PC-3 (cell line): ENCODE results near the gene ODF2L. TPM values are rescaled to one million over a fixed set of nuclear protein-coding genes. Genes with fewer than 3 reads are reported as not detected.

Experiments
- ATAC-seq: fragments of 200-7000 bp; cut with Tn5 transposase; 2 replicates; pipeline ENCODE4 v1.9.1; 2020; ENCODE audit warnings: mild to moderate bottlenecking, moderate library complexity
- BruUV-seq: library from RNA; stranded (reverse); fragments of 400-500 nt; replicated peaks from 2 replicates; lab custom pipeline; 2021; lab: Mats Ljungman, UMichigan
- CTCF ChIA-PET: fragments of 300-600 bp; sonication (Branson Sonifier 250); formaldehyde crosslinking; loops from one replicate; lab custom pipeline; 2022; ENCODE audit warnings: antibody characterized with exemption; lab: Charles Lee
- POLR2A ChIA-PET: fragments of 300-600 bp; sonication (Branson Sonifier 250); formaldehyde crosslinking; loops from one replicate; lab custom pipeline; 2022; ENCODE audit warnings: antibody characterized with exemption; ENCODE audit not compliant: unreplicated experiment; lab: Charles Lee
- DNase-seq: peaks from one replicate; pipeline ENCODE4 v3.0.0-alpha.2; 2015
- H2AFZ ChIP-seq: fragments of 300-600 bp; sonication (generic); 2 replicates; pipeline ENCODE4 v1.6.0; 2016; ENCODE audit warnings: antibody characterized with exemption, low read length
- H3F3A ChIP-seq: fragments of 300-600 bp; sonication (generic); one replicate; pipeline ENCODE4 v1.6.0; 2017; ENCODE audit warnings: antibody characterized with exemption, low read length, control low read depth, mild to moderate bottlenecking; ENCODE audit not compliant: unreplicated experiment
- H3K27ac ChIP-seq: fragments of 300-600 bp; sonication (generic); 2 replicates; pipeline ENCODE4 v1.5.1; 2016; ENCODE audit warnings: mild to moderate bottlenecking, low read length
- H3K27me3 ChIP-seq: fragments of 300-600 bp; sonication (generic); 2 replicates; pipeline ENCODE4 v1.6.1; 2016; ENCODE audit warnings: low read length, mixed read lengths
- H3K36me3 ChIP-seq: fragments of 300-600 bp; sonication (generic); 2 replicates; pipeline ENCODE4 v1.6.1; 2016; ENCODE audit warnings: low read depth, mixed run types, low read length, mixed read lengths
- H3K4me1 ChIP-seq: fragments of 300-600 bp; sonication (generic); 2 replicates; pipeline ENCODE4 v1.5.1; 2016; ENCODE audit warnings: low read length; ENCODE audit not compliant: insufficient read depth
- H3K4me2 ChIP-seq: fragments of 300-600 bp; sonication (generic); 2 replicates; pipeline ENCODE4 v1.6.0; 2016; ENCODE audit warnings: low read length
- H3K4me3 ChIP-seq: fragments of 300-600 bp; sonication (generic); 2 replicates; pipeline ENCODE4 v1.5.1; 2016; ENCODE audit warnings: mild to moderate bottlenecking, low read length, mixed read lengths
- H3K79me2 ChIP-seq: fragments of 300-600 bp; sonication (generic); 2 replicates; pipeline ENCODE4 v1.6.1; 2017; ENCODE audit warnings: low read length, mixed read lengths
- H3K9ac ChIP-seq: fragments of 300-600 bp; sonication (generic); 2 replicates; pipeline ENCODE4 v1.6.0; 2016; ENCODE audit warnings: mild to moderate bottlenecking, low read length
- H3K9me2 ChIP-seq: fragments of 300-600 bp; sonication (generic); replicated peaks from 2 replicates; pipeline ENCODE4 v1.6.1; 2016; ENCODE audit warnings: mixed run types, low read length, mixed read lengths
- H3K9me3 ChIP-seq: fragments of 300-600 bp; sonication (generic); 2 replicates; pipeline ENCODE4 v1.6.1; 2016; ENCODE audit warnings: low read length, mixed read lengths
- H4K20me1 ChIP-seq: fragments of 300-600 bp; sonication (generic); 2 replicates; pipeline ENCODE4 v1.6.1; 2016; ENCODE audit warnings: low read length, mixed read lengths
- EZH2 ChIP-seq: fragments of 300-600 bp; sonication (generic); IDR thresholded peaks from one replicate; pipeline ENCODE4 v1.6.1; 2017; ENCODE audit warnings: antibody characterized with exemption, mild to moderate bottlenecking, low read length; ENCODE audit not compliant: unreplicated experiment
- EZH2phosphoT487 ChIP-seq: fragments of 300-600 bp; sonication (generic); IDR thresholded peaks from 2 replicates; pipeline ENCODE4 v1.6.1; 2018; ENCODE audit warnings: mild to moderate bottlenecking, antibody characterized with exemption, low read length, borderline replicate concordance
- intact Hi-C: fragments of 100-400 bp; cut with micrococcal nuclease; formaldehyde crosslinking; loops from 2 replicates; pipeline ENCODE4 v1.9.0; 2023
- total RNA-seq: library from RNA; depleted of rRNA; stranded (reverse); fragments of >200 nt; gene quantifications from 2 replicates; pipeline ENCODE4 v1.2.3, GENCODE V29; 2014
- TF ChIP-seq, protein P1 (sequence below): fragments of 300-600 bp; sonication (generic); conservative IDR thresholded peaks from 2 replicates; pipeline ENCODE4 v1.5.1; 2017; ENCODE audit warnings: antibody characterized with exemption, low read depth, mild to moderate bottlenecking, low read length

Gene ODF2L
- total RNA-seq, 1 experiment from 2014 or later = 21.8 TPM

DNA sequence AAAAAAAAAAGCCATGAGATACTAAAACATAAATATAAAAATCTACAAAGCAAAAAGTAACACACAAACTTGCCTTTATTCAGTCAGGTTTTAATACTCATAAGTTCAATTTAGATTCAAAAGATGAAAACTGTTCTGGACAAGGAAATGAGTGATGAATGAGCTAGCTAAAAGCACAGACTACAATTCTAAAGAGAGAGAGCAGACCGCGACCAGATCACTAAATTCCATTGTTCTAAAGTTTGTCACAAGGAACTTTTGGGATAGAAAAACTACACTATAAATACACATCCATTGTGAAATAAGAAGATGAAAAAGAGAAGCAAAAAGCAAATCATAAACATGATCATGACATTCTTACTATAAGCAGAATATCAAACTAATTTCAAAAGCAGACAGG is 1.7 kb downstream of the ODF2L start:
- POLR2A ChIA-PET = no interaction called here

DNA sequence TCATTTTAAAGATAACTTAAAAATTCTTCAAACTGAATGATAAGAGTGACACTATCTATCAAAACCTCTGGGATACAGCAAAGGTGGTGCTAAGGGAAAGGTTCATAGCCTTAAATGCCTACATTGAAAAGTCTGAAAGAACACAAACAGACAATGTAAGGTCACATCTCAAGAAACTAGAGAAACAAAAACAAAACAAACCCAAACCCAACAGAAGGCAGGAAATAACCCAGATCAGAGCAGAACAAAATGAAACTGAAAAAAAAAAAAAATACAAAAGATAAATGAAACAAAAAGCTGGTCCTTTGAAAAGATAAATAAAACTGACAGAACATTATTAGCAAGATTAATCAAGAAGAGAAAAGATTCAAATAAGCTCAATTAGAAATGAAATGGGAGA is 6.8 kb downstream of the ODF2L start:
- no peak overlapping the region for H2AFZ ChIP-seq
- H3K9me3 ChIP-seq = no peaks in the 10 kb centered on the region
- H3K27me3 ChIP-seq = no peaks in the 10 kb centered on the region
- DNase-seq (no peak), ATAC-seq (no peak)
- CTCF ChIA-PET = interaction anchor here (0.6 kb wide), 1 partner anchor 126 kb away, joined by 3 read pairs; no protein-coding TSS in a partner anchor
- H3K36me3 ChIP-seq = no peaks in the 10 kb centered on the region
- POLR2A ChIA-PET = no interaction called here
- no peaks in the 10 kb centered on the region for H3F3A ChIP-seq
- TF ChIP-seq, protein P1, sequence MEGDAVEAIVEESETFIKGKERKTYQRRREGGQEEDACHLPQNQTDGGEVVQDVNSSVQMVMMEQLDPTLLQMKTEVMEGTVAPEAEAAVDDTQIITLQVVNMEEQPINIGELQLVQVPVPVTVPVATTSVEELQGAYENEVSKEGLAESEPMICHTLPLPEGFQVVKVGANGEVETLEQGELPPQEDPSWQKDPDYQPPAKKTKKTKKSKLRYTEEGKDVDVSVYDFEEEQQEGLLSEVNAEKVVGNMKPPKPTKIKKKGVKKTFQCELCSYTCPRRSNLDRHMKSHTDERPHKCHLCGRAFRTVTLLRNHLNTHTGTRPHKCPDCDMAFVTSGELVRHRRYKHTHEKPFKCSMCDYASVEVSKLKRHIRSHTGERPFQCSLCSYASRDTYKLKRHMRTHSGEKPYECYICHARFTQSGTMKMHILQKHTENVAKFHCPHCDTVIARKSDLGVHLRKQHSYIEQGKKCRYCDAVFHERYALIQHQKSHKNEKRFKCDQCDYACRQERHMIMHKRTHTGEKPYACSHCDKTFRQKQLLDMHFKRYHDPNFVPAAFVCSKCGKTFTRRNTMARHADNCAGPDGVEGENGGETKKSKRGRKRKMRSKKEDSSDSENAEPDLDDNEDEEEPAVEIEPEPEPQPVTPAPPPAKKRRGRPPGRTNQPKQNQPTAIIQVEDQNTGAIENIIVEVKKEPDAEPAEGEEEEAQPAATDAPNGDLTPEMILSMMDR = no peak
- TF ChIP-seq EZH2phosphoT487 (no peak), EZH2 (no peak)
- no peak overlapping the region for H3K4me3 ChIP-seq
- H3K4me1 ChIP-seq = peaks cover 6% of the 10 kb centered on the region
- no TSS peak for BruUV-seq
- H4K20me1 ChIP-seq = no peaks in the 10 kb centered on the region
- no peaks in the 10 kb centered on the region for H3K9me2 ChIP-seq
- no peak overlapping the region for H3K9ac ChIP-seq
- no peak overlapping the region for H3K4me2 ChIP-seq
- intact Hi-C loops = loop anchor here (10.0 kb wide), 1 partner anchor 295 kb away; no protein-coding TSS in a partner anchor
- peaks cover 50% of the 10 kb centered on the region for H3K79me2 ChIP-seq
- no peak overlapping the region for H3K27ac ChIP-seq

More for the DNA sequence above, 1.7 kb downstream of the ODF2L start:
- no peak overlapping the region for H3K27ac ChIP-seq
- CTCF ChIA-PET = interaction anchor here (0.7 kb wide), 2 partner anchors 95 to 102 kb away, joined by 5 read pairs; no protein-coding TSS in a partner anchor
- no TSS peak for BruUV-seq
- DNase-seq (peak; percentile 55), ATAC-seq (no peak)
- H3K79me2 ChIP-seq = peaks cover 52% of the 10 kb centered on the region
- H2AFZ ChIP-seq = no peak overlapping the region
- peaks cover 22% of the 10 kb centered on the region for H3K4me1 ChIP-seq
- H4K20me1 ChIP-seq = no peaks in the 10 kb centered on the region
- peak overlapping the region; percentile 96 for H3K4me2 ChIP-seq
- peak overlapping the region; percentile 95 for H3K4me3 ChIP-seq
- H3F3A ChIP-seq = no peaks in the 10 kb centered on the region
- no peaks in the 10 kb centered on the region for H3K9me3 ChIP-seq
- TF ChIP-seq EZH2 (no peak), EZH2phosphoT487 (no peak)
- TF ChIP-seq, protein P1 = no peak
- no peak overlapping the region for H3K9ac ChIP-seq
- no peaks in the 10 kb centered on the region for H3K36me3 ChIP-seq
- no peaks in the 10 kb centered on the region for H3K9me2 ChIP-seq
- intact Hi-C loops = loop anchor here (2.0 kb wide), 1 partner anchor 36 kb away; no protein-coding TSS in a partner anchor
- no peaks in the 10 kb centered on the region for H3K27me3 ChIP-seq

DNA sequence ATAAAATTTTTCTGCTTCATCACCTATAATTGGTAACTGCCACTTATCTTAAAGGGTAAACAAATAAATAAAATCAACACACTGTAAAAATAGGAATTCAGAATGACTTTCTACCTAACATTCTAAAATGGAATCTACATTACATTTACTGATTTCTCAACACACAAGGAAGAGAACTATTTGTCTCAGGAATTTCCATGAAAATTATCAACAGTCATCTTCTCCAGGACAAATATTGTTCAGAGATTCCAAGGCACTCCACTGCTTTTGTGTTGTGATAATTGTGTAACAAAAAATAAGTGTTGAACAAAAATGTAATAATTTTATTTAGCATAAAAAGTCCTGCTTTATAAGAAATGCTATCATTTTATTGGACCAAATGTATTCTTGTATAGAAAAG is 7.3 kb downstream of the ODF2L start:
- Histone ChIP-seq H4K20me1 (no peaks in the 10 kb centered on the region), H3K4me3 (no peak overlapping the region), H3K27me3 (no peaks in the 10 kb centered on the region), H3K27ac (no peak overlapping the region), H3K36me3 (no peaks in the 10 kb centered on the region), H3K4me2 (no peak overlapping the region), H3K9me3 (no peaks in the 10 kb centered on the region), H3K79me2 (peaks cover 45% of the 10 kb centered on the region), H3K9ac (no peak overlapping the region), H3F3A (no peaks in the 10 kb centered on the region), H3K9me2 (no peaks in the 10 kb centered on the region), H2AFZ (no peak overlapping the region), H3K4me1 (peaks cover 1% of the 10 kb centered on the region)
- TF ChIP-seq, protein P1 = no peak
- TF ChIP-seq EZH2phosphoT487 = no peak
- no peak for TF ChIP-seq EZH2
- ATAC-seq = no peak
- intact Hi-C loops = loop anchor here (10.0 kb wide), 1 partner anchor 296 kb away; no protein-coding TSS in a partner anchor
- DNase-seq = no peak
- POLR2A ChIA-PET = no interaction called here
- CTCF ChIA-PET = no interaction called here
- BruUV-seq = no TSS peak
